Measurements from ENCODE around the gene PCMT1.

PCMT1 gene

DNA sequence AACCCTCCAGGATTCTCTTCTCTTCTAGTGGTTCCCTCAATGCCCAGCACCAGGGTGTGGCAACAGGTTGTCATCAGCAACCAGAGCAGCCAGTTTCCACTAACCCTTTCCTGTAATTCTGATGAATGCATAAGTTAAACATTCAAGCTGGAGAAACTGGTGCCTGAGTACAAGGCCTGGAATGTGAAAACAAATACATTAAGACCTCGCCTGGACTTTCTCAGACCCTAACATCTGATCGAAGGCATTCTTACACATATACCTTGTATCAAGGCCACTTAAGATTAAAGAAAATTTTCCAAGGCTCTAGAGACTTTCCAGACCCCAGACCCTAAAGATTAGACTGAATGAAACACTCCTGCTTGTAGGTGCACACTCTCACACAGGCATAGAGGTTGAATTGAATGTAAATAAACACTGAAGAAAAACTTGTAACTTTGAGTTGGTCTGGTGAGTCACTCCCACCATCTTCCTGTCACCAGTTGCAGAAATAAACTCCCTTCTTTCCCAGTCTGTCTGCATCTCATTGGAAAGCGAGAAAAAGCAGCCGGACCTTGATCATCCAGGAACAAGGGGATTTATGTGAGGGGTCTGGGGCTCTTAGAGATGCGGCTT is 105.6 kb downstream of the PCMT1 start:
- DNase-seq (ENCODE audit: low spot score): no peak

DNA sequence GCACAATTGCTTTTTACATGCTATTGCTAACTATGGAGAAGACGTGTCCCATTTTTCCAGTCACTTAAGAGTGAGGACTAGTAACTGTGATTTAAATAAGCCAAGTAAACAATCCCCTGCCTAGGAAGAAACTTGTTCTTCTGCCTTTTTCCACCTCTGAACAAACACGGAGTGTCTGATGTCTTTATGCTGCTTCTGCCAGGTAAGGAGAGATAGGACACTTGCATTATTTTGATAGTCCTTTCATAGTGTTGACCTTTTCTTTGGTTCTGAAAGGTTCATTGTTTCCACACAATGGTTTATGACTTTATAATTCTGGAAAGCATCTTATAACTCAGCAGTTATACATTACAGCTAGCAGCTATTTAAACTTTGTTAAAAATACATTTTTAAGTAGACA is 106.2 kb downstream of the PCMT1 start:
- DNase-seq (ENCODE audit: low spot score): no peak

DNA sequence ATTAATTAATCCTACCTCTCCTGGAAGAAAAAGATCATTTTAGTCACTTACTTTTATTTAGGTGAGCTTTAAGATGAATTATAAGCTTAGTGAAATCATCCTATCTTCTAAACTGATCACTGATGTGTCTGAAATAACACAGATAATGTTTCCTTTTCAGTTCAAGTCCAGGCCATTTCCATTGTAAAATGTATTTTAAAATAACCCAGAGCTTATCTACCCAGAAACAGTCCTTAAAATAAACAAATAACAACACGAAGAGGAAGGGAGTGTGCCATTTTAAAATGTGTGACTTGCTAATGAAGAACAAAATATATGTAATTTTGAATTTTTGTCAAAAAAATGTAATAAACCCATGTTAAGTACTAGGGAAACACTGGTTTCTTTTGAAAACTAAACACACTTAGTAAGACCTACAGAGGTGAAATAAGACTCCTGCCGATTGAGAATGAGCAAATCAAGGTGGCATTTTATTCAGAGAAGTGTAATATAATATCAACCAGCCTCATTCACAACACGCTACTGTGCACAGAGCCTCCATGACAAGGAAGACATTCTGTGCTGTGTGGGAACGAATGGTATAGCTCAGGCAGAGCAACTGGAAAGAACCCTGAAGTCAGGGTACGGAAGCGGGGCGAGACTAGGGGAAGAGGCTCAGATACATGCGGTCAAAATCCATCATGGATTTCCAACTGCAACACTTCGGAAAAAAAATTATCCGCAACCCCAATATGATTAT is 106.9 kb downstream of the PCMT1 start:
- DNase-seq (ENCODE audit: low spot score): no peak

DNA sequence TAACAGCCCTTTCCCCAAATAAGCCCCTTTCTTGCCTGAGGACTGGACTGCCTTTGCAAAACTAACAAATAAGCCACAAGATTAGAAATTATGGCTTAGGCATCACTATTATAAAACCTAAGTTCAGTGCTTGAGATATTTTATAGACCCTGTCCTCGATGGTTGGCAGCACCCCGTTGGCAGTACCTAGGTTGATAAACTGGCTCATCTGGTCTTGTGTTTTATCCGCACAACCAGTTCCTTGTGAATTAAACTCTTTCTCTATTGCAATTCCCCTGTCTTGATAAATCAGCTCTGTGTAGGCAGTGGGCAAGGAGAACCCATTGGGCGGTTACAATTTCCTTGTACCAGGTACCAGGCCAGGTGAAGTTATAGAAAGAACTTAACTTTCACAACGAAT is 108.0 kb downstream of the PCMT1 start:
- no peak for DNase-seq (ENCODE audit: low spot score)

DNA sequence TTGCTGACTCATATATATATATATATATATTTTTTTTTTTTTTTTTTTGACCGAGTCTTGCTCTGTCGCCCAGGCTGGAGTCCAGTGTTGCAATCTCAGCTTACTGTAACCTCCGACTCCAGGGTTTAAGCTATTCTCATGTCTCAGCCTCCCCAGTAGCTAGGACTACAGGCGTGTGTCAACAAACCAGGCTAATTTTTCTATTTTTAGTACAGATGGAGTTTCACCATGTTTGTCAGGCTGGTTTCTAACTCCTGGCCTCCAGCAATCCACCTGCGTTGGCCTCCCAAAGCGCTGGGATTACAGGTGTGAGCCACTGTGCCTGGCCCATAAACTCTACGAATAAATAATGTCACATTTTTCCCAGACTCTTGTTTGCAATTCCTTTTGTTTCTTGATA is 109.8 kb downstream of the PCMT1 start:
- DNase-seq (ENCODE audit: low spot score): no peak

DNA sequence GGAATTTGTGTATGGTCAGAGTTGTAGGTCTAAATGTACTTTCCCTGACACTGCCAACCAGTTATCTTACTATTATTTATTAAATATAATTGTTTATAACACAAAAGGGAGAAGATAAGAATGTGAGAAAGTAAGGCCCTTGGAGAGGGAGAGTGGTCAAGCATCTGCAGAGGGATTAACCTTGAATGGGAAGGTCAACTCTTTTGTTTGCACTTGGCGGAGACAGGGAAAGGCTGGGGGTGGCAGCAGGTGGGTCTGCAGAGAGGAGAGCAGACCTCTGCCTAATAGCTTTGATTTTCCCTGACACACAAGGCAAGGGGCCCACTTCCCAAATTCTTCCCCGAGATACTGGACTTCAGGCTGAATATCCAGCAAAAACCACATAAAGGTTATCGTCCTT is 110.4 kb downstream of the PCMT1 start:
- DNase-seq (ENCODE audit: low spot score): no peak

DNA sequence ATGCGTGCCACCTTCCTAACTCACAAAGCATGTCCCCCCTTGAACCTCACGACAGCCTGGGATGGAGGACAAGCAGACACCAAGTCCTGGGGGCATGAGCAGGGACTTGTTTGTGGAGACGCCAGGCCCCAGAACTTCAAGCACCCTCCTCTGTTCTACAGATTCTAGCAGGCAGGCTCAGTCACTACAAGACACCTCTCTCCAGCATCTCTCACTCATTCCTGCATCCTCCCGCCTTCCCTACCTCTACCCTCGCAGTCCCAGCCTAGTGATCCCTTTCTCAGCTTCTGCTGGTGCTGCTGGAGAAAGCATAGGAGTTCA is 110.9 kb downstream of the PCMT1 start:
- no peak for DNase-seq (ENCODE audit: low spot score)
